Lower leg skin (tissue), 3 donors: ENCODE data around the gene FTSJ3.

ENCODE experiments used
- POLR2A ChIP-seq, 2 donors: fragments of 450-650 bp; IDR thresholded peaks; one replicate each; pipeline ENCODE4 v1.6.1; 2016 to 2017; ENCODE audit warnings: antibody characterized with exemption in 2 of 2, mild to moderate bottlenecking in 1 of 2, moderate library complexity in 1 of 2
- TF ChIP-seq, protein P1 (sequence below), 3 donors: fragments of 450-650 bp; IDR thresholded peaks; one replicate each; pipeline ENCODE4 v1.5.1; 2016; ENCODE audit warnings: antibody characterized with exemption in 3 of 3, mild to moderate bottlenecking in 3 of 3, moderate library complexity in 2 of 3

GRCh38 chr17:63816669-63817068 is 10.8 kb downstream of the FTSJ3 start:
- TF ChIP-seq POLR2A (IDR thresholded peaks at IDR 0.05) = no peak
- TF ChIP-seq, protein P1, sequence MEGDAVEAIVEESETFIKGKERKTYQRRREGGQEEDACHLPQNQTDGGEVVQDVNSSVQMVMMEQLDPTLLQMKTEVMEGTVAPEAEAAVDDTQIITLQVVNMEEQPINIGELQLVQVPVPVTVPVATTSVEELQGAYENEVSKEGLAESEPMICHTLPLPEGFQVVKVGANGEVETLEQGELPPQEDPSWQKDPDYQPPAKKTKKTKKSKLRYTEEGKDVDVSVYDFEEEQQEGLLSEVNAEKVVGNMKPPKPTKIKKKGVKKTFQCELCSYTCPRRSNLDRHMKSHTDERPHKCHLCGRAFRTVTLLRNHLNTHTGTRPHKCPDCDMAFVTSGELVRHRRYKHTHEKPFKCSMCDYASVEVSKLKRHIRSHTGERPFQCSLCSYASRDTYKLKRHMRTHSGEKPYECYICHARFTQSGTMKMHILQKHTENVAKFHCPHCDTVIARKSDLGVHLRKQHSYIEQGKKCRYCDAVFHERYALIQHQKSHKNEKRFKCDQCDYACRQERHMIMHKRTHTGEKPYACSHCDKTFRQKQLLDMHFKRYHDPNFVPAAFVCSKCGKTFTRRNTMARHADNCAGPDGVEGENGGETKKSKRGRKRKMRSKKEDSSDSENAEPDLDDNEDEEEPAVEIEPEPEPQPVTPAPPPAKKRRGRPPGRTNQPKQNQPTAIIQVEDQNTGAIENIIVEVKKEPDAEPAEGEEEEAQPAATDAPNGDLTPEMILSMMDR (IDR thresholded peaks at IDR 0.05) = no peak
